HepG2 (cell line): ENCODE measurements around the gene MGA. TPM values are rescaled to one million over a fixed set of nuclear protein-coding genes. Genes with fewer than 3 reads are reported as not detected.

ENCODE experiments used
- DMAP1 ChIP-seq: IDR thresholded peaks from 2 replicates; pipeline ENCODE4 v1.6.1; 2016
- EEA1 ChIP-seq: sonication (generic); formaldehyde crosslinking; IDR thresholded peaks from 2 replicates; pipeline ENCODE4 v1.5.1; 2020; ENCODE audit warnings: mild to moderate bottlenecking, missing genetic modification reagents, borderline replicate concordance
- GATAD2A ChIP-seq: IDR thresholded peaks from 2 replicates; pipeline ENCODE4 v1.6.1; 2016
- HNRNPLL ChIP-seq: fragments of 200-400 bp; formaldehyde crosslinking; IDR thresholded peaks from 2 replicates; pipeline ENCODE4 v1.6.1; 2017; ENCODE audit warnings: mild to moderate bottlenecking, low read depth, low read length; ENCODE audit not compliant: poor library complexity, severe bottlenecking
- KLF9 ChIP-seq: IDR thresholded peaks from 2 replicates; pipeline ENCODE4 v1.6.1; 2016; ENCODE audit warnings: low read depth
- MAZ ChIP-seq, 2 experiments: sonication (generic) in 1 of 2; formaldehyde crosslinking in 1 of 2; IDR thresholded peaks; 2 replicates each; pipeline versions ENCODE4 v1.5.0 to v1.6.1; 2012 to 2020; ENCODE audit warnings: low read depth in 2 of 2, mild to moderate bottlenecking in 2 of 2, borderline replicate concordance in 1 of 2, improper control_type of control experiment in 1 of 2, low read length in 1 of 2, missing genetic modification reagents in 1 of 2, moderate library complexity in 1 of 2
- MEIS1 ChIP-seq: sonication (generic); formaldehyde crosslinking; IDR thresholded peaks from 2 replicates; pipeline ENCODE4 v1.9.0; 2021; ENCODE audit warnings: mild to moderate bottlenecking, missing genetic modification reagents, moderate library complexity, borderline replicate concordance
- NCOA2 ChIP-seq: sonication (generic); formaldehyde crosslinking; IDR thresholded peaks from 2 replicates; pipeline ENCODE4 v1.8.0; 2022; ENCODE audit warnings: inconsistent platforms
- NR2C2 ChIP-seq: sonication (generic); formaldehyde crosslinking; IDR thresholded peaks from 2 replicates; pipeline ENCODE4 v1.4.0; 2020; ENCODE audit warnings: missing genetic modification reagents, mild to moderate bottlenecking, moderate library complexity, borderline replicate concordance
- PAX8 ChIP-seq: sonication (generic); formaldehyde crosslinking; IDR thresholded peaks from 2 replicates; pipeline ENCODE4 v1.8.0; 2022; ENCODE audit warnings: mild to moderate bottlenecking, missing genetic modification reagents, borderline replicate concordance
- POGZ ChIP-seq: sonication (generic); formaldehyde crosslinking; IDR thresholded peaks from 2 replicates; pipeline ENCODE4 v1.4.0; 2020; ENCODE audit warnings: mild to moderate bottlenecking, missing genetic modification reagents
- RFXANK ChIP-seq: IDR thresholded peaks from 2 replicates; pipeline ENCODE4 v1.6.1; 2016
- SIX4 ChIP-seq: sonication (generic); formaldehyde crosslinking; IDR thresholded peaks from 2 replicates; pipeline ENCODE4 v1.4.0; 2020; ENCODE audit warnings: missing genetic modification reagents
- SMAD3 ChIP-seq: sonication (generic); formaldehyde crosslinking; IDR thresholded peaks from 2 replicates; pipeline ENCODE4 v1.4.0; 2020; ENCODE audit warnings: missing genetic modification reagents
- SMC3 ChIP-seq: IDR thresholded peaks from 2 replicates; pipeline ENCODE4 v1.6.1; 2011; ENCODE audit warnings: low read length, improper control_type of control experiment
- TOE1 ChIP-seq: sonication (generic); formaldehyde crosslinking; IDR thresholded peaks from 2 replicates; pipeline ENCODE4 v1.4.0; 2020; ENCODE audit warnings: mild to moderate bottlenecking, missing genetic modification reagents
- ZFX ChIP-seq: sonication (generic); formaldehyde crosslinking; IDR thresholded peaks from 2 replicates; pipeline ENCODE4 v1.4.0; 2020; ENCODE audit warnings: mild to moderate bottlenecking, low read depth, missing genetic modification reagents, moderate library complexity
- ZNF253 ChIP-seq: sonication (generic); formaldehyde crosslinking; IDR thresholded peaks from 2 replicates; pipeline ENCODE4 v1.8.0; 2022; ENCODE audit warnings: mild to moderate bottlenecking, missing genetic modification reagents, borderline replicate concordance
- ZNF3 ChIP-seq: IDR thresholded peaks from 2 replicates; pipeline ENCODE4 v1.7.0; 2017; ENCODE audit warnings: inconsistent platforms
- ZNF382 ChIP-seq: sonication (generic); formaldehyde crosslinking; IDR thresholded peaks from 2 replicates; pipeline ENCODE4 v1.5.0; 2020; ENCODE audit warnings: missing genetic modification reagents, mild to moderate bottlenecking, borderline replicate concordance
- ZNF780A ChIP-seq: sonication (generic); formaldehyde crosslinking; IDR thresholded peaks from 2 replicates; pipeline ENCODE4 v1.8.0; 2022; ENCODE audit warnings: mild to moderate bottlenecking, missing genetic modification reagents, moderate library complexity
- polyA plus RNA-seq, 8 experiments: library from polyadenylated mRNA; depleted of rRNA in 3 of 8; stranded (reverse) in 7 of 8; unstranded in 1 of 8; fragments of >200 nt; fragmentation: Illumina TruSeq in 4 of 8; extraction: Trizol in 4 of 8; gene quantifications; 2 replicates each; pipeline versions ENCODE4 v1.2.1 to v1.2.3, GENCODE V29; 2011 to 2016; ENCODE audit warnings: low read depth in 4 of 8, missing spikeins in 1 of 8, mixed read lengths in 1 of 8; ENCODE audit not compliant: insufficient read depth in 1 of 8
- total RNA-seq, 5 experiments: library from RNA; depleted of rRNA; stranded (reverse); fragments of >200 nt; fragmentation: Illumina TruSeq; extraction: Trizol; gene quantifications; 2 replicates each; pipeline ENCODE4 v1.2.3, GENCODE V29; 2016; ENCODE audit warnings: low read depth in 1 of 5
- TF ChIP-seq, protein P1 (sequence below): sonication (generic); formaldehyde crosslinking; IDR thresholded peaks from 2 replicates; pipeline ENCODE4 v1.9.0; 2022; ENCODE audit warnings: low read depth, missing genetic modification reagents
- TF ChIP-seq, protein P2 (sequence below): sonication (generic); formaldehyde crosslinking; IDR thresholded peaks from 2 replicates; pipeline ENCODE4 v1.5.0; 2020; ENCODE audit warnings: mild to moderate bottlenecking, missing genetic modification reagents, borderline replicate concordance
- TF ChIP-seq, protein P3 (sequence below): sonication (generic); formaldehyde crosslinking; IDR thresholded peaks from 2 replicates; pipeline ENCODE4 v1.4.0; 2020; ENCODE audit warnings: mild to moderate bottlenecking, missing genetic modification reagents
- TF ChIP-seq, protein P4 (sequence below): sonication (generic); formaldehyde crosslinking; IDR thresholded peaks from 2 replicates; pipeline ENCODE4 v1.5.1; 2020; ENCODE audit warnings: missing genetic modification reagents, mild to moderate bottlenecking, borderline replicate concordance

MGA gene
- total and polyA plus RNA-seq, 2 of the 13 experiments (the other 11 are each of a cell fraction or from before 2014, with no cell fraction given), result 5.3 to 59.0 TPM

DNA sequence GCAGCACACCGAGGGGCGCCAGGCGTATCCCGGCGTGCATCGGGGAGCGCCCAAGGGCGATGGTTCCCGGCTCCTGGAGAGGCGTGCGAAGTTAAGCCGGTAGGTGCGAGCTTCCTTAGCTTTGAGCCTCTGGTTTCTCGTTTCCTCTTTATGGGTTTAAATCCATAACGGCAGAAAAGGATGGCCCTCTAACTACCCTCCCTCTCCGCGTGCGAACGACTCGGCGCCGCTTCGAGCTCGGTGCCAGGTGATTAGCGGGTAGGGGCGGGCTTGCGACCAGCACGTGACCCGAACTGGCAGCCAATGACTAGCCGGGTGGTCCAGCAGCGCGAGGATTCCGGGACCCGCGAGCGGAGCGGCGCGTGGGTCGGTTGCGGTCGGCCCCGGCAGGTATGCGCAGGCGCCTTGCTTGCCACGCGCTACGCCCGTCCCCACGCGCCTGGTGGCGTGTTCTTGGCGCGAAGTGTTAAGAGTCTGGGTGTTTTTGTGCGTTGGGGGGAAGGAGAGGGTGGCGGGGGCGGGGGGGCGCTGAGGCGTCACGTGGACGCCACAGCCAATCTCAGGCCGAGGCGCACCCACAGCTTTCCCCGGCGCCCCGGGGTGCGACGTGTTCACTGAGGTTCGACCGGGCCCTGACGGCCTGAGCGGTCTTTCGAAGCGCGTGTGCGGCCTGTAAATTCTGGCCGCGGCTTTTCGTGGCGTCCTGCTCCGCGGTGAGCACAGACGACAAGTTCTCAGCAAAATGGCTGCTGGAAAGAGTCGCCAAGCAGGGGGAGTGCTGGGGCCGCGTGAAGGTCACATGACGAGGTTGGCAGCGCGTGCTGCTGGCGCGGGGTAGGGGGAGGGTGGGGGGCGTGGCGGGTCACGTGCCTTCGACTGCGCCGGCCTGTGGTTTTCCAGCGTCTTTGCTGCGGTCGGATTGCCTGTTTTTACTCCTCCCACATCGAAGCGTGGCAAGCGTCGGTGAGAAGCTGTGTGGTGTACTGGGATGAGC is 38.7 kb upstream of the MGA start (continued):
- peak; percentile 91 for TF ChIP-seq ZFX
- TF ChIP-seq, protein P1, sequence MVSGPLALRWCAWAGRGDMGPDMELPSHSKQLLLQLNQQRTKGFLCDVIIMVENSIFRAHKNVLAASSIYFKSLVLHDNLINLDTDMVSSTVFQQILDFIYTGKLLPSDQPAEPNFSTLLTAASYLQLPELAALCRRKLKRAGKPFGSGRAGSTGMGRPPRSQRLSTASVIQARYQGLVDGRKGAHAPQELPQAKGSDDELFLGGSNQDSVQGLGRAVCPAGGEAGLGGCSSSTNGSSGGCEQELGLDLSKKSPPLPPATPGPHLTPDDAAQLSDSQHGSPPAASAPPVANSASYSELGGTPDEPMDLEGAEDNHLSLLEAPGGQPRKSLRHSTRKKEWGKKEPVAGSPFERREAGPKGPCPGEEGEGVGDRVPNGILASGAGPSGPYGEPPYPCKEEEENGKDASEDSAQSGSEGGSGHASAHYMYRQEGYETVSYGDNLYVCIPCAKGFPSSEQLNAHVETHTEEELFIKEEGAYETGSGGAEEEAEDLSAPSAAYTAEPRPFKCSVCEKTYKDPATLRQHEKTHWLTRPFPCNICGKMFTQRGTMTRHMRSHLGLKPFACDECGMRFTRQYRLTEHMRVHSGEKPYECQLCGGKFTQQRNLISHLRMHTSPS (CRISPR knock-in tag), result peak; percentile 62
- no peak for TF ChIP-seq KLF9 (CRISPR knock-in tag)
- TF ChIP-seq SIX4, result peak; percentile 57; the same call in 1 of the 2 replicates
- TF ChIP-seq SMC3, result no peak
- TF ChIP-seq EEA1 (CRISPR knock-in tag), result peak; percentile 41; the same call in 1 of the 2 replicates
- TF ChIP-seq TOE1, result peak; percentile 29; the same call in 1 of the 2 replicates
- TF ChIP-seq MEIS1 (CRISPR knock-in tag), result peak; percentile 33
- TF ChIP-seq NCOA2, result peak; percentile 62
- TF ChIP-seq ZNF3 (CRISPR knock-in tag), result 0 out of 2 replicates have a peak, but pooled peaks have one; percentile 62
- TF ChIP-seq RFXANK (CRISPR knock-in tag), result 0 out of 2 replicates have a peak, but pooled peaks have one; percentile 77
- peak; percentile 96 for TF ChIP-seq SMAD3 (CRISPR knock-in tag)
- TF ChIP-seq DMAP1, result peak; percentile 91
- TF ChIP-seq MAZ (IDR thresholded peaks at IDR 0.05; ENCODE audit: borderline replicate concordance, low read depth, low read length), result no peak
- peak; percentile 97 for TF ChIP-seq MAZ (CRISPR knock-in tag; IDR thresholded peaks at IDR 0.05; ENCODE audit: low read depth)
- TF ChIP-seq NR2C2 (CRISPR knock-in tag), result peak; percentile 71
- TF ChIP-seq, protein P2, sequence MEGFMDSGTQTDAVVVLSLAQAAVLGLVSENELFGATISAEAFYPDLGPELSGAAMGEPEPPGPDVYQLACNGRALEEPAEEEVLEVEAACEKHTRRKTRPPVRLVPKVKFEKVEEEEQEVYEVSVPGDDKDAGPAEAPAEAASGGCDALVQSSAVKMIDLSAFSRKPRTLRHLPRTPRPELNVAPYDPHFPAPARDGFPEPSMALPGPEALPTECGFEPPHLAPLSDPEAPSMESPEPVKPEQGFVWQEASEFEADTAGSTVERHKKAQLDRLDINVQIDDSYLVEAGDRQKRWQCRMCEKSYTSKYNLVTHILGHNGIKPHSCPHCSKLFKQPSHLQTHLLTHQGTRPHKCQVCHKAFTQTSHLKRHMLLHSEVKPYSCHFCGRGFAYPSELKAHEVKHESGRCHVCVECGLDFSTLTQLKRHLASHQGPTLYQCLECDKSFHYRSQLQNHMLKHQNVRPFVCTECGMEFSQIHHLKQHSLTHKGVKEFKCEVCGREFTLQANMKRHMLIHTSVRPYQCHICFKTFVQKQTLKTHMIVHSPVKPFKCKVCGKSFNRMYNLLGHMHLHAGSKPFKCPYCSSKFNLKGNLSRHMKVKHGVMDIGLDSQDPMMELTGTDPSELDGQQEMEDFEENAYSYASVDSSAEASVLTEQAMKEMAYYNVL (CRISPR knock-in tag), result peak; percentile 71
- TF ChIP-seq, protein P3, sequence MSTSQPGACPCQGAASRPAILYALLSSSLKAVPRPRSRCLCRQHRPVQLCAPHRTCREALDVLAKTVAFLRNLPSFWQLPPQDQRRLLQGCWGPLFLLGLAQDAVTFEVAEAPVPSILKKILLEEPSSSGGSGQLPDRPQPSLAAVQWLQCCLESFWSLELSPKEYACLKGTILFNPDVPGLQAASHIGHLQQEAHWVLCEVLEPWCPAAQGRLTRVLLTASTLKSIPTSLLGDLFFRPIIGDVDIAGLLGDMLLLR (CRISPR knock-in tag), result peak; percentile 98
- TF ChIP-seq ZNF382 (CRISPR knock-in tag), result no peak
- peak; percentile 88; the same call in 1 of the 2 replicates for TF ChIP-seq PAX8 (CRISPR knock-in tag)
- peak; percentile 77 for TF ChIP-seq GATAD2A (CRISPR knock-in tag)
- peak; percentile 59 for TF ChIP-seq HNRNPLL
- peak; percentile 98 for TF ChIP-seq ZNF780A (CRISPR knock-in tag)
- peak; percentile 97; the same call in 1 of the 2 replicates for TF ChIP-seq ZNF253
- peak; percentile 87 for TF ChIP-seq POGZ (CRISPR knock-in tag)
- TF ChIP-seq, protein P4, sequence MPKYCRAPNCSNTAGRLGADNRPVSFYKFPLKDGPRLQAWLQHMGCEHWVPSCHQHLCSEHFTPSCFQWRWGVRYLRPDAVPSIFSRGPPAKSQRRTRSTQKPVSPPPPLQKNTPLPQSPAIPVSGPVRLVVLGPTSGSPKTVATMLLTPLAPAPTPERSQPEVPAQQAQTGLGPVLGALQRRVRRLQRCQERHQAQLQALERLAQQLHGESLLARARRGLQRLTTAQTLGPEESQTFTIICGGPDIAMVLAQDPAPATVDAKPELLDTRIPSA (CRISPR knock-in tag), result peak; percentile 97
